ENCODE data around the gene PIH1D2.

DNA sequence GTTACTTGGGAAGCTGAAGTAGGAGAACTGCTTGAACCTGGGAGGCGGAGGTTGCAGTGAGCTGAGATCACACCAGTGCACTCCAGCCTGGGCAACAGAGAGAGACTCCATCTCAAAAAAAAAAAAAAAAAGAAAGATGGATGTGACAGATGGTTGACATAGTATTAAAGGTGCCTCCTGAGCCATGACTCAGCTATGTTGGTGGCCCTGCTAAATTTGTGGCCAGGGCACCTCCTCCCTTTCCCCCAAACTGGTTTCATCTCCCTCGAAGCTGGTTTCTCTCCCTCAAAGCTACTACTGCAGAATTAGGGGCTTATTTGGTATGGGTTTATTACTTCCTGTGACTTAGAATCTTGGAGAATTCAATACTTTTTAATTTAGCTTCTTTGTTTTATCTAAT is 44.4 kb upstream of the PIH1D2 start:
- TF ChIP-seq CTCF (IDR thresholded peaks at IDR 0.05) = no peak
- TF ChIP-seq POLR2AphosphoS5 (IDR thresholded peaks at IDR 0.05) = no peak

All from stomach (tissue), 4 donors.